Measurements from ENCODE around the gene HS3ST2. TPM values are rescaled to one million over a fixed set of nuclear protein-coding genes. Genes with fewer than 3 reads are reported as not detected.

HS3ST2 gene
- polyA plus RNA-seq, 1 of the 3 experiments (the other 2 are of a cell fraction) = not detected

DNA sequence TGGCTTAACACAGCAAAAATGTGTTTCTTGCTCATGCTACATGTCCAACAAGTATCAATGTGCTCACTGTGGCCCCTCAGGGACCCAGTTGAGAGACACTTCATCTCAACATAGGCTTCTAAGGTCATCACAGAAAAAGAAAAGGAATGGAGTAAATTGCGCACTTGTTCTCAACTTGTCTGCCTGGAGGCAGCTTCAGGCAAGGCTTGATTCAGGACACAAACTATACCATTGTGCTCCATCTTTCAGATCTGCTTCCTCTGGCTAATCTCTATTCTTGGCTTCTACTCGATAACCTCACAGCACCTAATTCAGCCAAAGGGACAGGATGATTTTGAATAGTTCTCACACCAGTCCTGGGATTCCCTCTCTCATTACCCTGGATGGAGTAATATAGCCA, 35.6 kb downstream of the HS3ST2 start:
- CTCF ChIA-PET = interaction anchor here (0.6 to 0.9 kb wide), 2 partner anchors 9 to 32 kb away, joined by 3 to 5 read pairs; no protein-coding TSS in a partner anchor
- no peak for DNase-seq

DNA sequence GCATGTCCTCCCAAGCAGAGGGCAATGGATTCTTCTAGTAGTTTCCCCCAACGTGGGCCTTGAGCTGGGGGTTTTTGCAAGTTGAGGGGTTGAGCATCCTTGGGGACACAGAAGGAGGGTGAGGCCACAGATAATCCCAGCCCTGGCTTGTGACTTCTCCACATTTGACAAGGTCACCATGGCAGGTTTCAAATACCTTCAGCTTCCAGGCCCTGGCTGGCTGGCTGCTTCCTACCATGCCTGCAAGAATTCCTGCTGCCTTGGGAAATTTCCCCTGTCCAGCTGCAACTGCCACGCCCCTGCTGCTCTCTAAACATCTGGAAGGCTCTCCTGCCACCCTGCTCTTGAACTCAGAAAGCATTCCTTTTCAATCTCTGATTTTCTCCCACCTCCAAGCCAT, 41.3 kb downstream of the HS3ST2 start:
- H3K9me3 ChIP-seq = no peaks in the 10 kb centered on the region
- H3K36me3 ChIP-seq (replicated peaks in 1 of 2; ENCODE audit: control insufficient read depth in 1 of 2, insufficient read depth in 2 of 2, low read length in 1 of 2) = no peaks in the 10 kb centered on the region
- TF ChIP-seq MEF2A (IDR thresholded peaks at IDR 0.05; ENCODE audit: borderline replicate concordance, low read depth) (no peak), JUND (IDR thresholded peaks at IDR 0.05) (no peak), SMC3 (IDR thresholded peaks at IDR 0.05; ENCODE audit: low read depth, low read length) (no peak), TAF1 (IDR thresholded peaks at IDR 0.05; ENCODE audit: borderline replicate concordance, low read depth, low read length) (no peak), GATA2 (CRISPR knock-in tag; IDR thresholded peaks at IDR 0.05) (no peak), NFIC (IDR thresholded peaks at IDR 0.05; ENCODE audit: borderline replicate concordance) (no peak)
- TF ChIP-seq, protein P1, sequence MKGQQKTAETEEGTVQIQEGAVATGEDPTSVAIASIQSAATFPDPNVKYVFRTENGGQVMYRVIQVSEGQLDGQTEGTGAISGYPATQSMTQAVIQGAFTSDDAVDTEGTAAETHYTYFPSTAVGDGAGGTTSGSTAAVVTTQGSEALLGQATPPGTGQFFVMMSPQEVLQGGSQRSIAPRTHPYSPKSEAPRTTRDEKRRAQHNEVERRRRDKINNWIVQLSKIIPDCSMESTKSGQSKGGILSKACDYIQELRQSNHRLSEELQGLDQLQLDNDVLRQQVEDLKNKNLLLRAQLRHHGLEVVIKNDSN (IDR thresholded peaks at IDR 0.05; ENCODE audit: borderline replicate concordance, low read depth) = no peak
- no peak overlapping the region for H3K4me2 ChIP-seq
- ChIA-PET CTCF (no interaction called here), POLR2A (interaction anchor here (0.6 kb wide), 1 partner anchor 131 kb away, joined by 3 read pairs; no protein-coding TSS in a partner anchor)
- H3K27ac ChIP-seq (ENCODE audit: low read depth in 2 of 2, low read length in 1 of 2) = no peak overlapping the region
- no peaks in the 10 kb centered on the region for H4K20me1 ChIP-seq (ENCODE audit: insufficient read depth)
- H3K4me3 ChIP-seq (ENCODE audit: low read depth in 2 of 2, low read length in 1 of 2) = no peak overlapping the region
- no peaks in the 10 kb centered on the region for H3K79me2 ChIP-seq (ENCODE audit: insufficient read depth)
- no peak overlapping the region for H2AFZ ChIP-seq (ENCODE audit: low read depth)
- 3% methylated on average over 2 of the region's 2 CpGs for WGBS (ENCODE audit: low lambda C conversion rate)
- H3K27me3 ChIP-seq (ENCODE audit: insufficient read depth) = no peaks in the 10 kb centered on the region
- DNase-seq = no peak
- no peak overlapping the region for H3K9ac ChIP-seq
- no peaks in the 10 kb centered on the region for H3F3A ChIP-seq (replicated peaks; ENCODE audit: insufficient read depth)
- H3K9me2 ChIP-seq = no peaks in the 10 kb centered on the region
- H3K4me1 ChIP-seq (ENCODE audit: control insufficient read depth in 1 of 2, insufficient read depth in 2 of 2, low read depth in 1 of 2, low read length in 1 of 2) = no peaks in the 10 kb centered on the region

More for the DNA sequence above, 35.6 kb downstream of the HS3ST2 start:
- H3K27me3 ChIP-seq (ENCODE audit: insufficient read depth) = no peaks in the 10 kb centered on the region
- no peaks in the 10 kb centered on the region; a peak in 1 of 4 replicates for H3K4me1 ChIP-seq (ENCODE audit: control insufficient read depth in 1 of 2, insufficient read depth in 2 of 2, low read depth in 1 of 2, low read length in 1 of 2)
- H3K4me3 ChIP-seq (ENCODE audit: low read depth in 2 of 2, low read length in 1 of 2) = no peak overlapping the region
- WGBS (ENCODE audit: low lambda C conversion rate) = 50% methylated on average over 2 of the region's 2 CpGs
- no peaks in the 10 kb centered on the region for H3K36me3 ChIP-seq (replicated peaks in 1 of 2; ENCODE audit: control insufficient read depth in 1 of 2, insufficient read depth in 2 of 2, low read length in 1 of 2)
- no peaks in the 10 kb centered on the region for H3K9me2 ChIP-seq
- TF ChIP-seq GABPA (IDR thresholded peaks at IDR 0.05; ENCODE audit: low read depth) (no peak), RFX5 (IDR thresholded peaks at IDR 0.05; ENCODE audit: low read length) (no peak)
- H3K27ac ChIP-seq (ENCODE audit: low read depth in 2 of 2, low read length in 1 of 2) = no peak overlapping the region
- no peaks in the 10 kb centered on the region for H3K79me2 ChIP-seq (ENCODE audit: insufficient read depth)
- H2AFZ ChIP-seq (ENCODE audit: low read depth) = no peak overlapping the region
- H3K9me3 ChIP-seq = no peaks in the 10 kb centered on the region
- H3K9ac ChIP-seq = no peak overlapping the region
- H4K20me1 ChIP-seq (ENCODE audit: insufficient read depth) = no peaks in the 10 kb centered on the region
- H3F3A ChIP-seq (replicated peaks; ENCODE audit: insufficient read depth) = no peaks in the 10 kb centered on the region
- POLR2A ChIA-PET = no interaction called here
- H3K4me2 ChIP-seq = no peak overlapping the region

DNA sequence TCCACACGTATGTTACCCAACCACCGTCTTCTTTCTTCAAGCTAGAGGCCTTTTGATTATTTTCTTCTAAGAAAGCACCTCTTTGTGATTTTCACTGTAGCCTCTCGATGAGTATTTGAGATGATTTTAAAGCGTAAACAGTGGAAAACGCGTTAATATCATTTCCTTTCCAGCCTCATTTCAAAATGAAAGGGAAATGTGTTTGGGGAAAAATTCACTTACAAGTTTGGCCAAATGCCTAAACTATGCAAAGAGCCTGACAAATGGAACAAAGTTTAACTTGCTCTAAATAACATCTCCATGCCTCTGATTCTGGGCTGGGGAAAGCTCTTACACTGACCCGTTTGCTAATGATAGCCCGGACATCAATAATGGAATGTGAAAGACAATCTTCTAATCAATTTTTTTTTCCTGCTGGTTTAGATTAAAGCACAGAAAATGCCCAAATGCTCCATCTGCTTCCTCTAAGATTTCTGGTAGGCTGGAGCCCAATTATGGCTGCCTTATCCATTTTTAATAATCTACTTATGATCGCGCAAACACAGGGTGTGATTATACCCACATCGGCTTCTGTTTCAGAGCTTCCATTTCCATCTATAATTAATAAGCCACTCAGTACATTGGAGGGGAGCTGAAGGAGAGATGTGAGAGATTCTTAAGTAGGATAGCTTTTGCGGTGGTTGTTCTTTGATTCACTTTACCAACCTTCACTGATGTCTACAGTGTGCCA, 43.5 kb downstream of the HS3ST2 start:
- POLR2A ChIA-PET = no interaction called here
- H3K9me3 ChIP-seq = no peaks in the 10 kb centered on the region
- H3K27me3 ChIP-seq (ENCODE audit: insufficient read depth) = no peaks in the 10 kb centered on the region
- CTCF ChIA-PET = interaction anchor here (1.2 to 2.5 kb wide), 3 partner anchors 8 to 41 kb away, joined by 3 to 11 read pairs (median 5); no protein-coding TSS in a partner anchor
- H3F3A ChIP-seq (replicated peaks; ENCODE audit: insufficient read depth) = no peaks in the 10 kb centered on the region
- H3K4me1 ChIP-seq (ENCODE audit: control insufficient read depth in 1 of 2, insufficient read depth in 2 of 2, low read depth in 1 of 2, low read length in 1 of 2) = no peaks in the 10 kb centered on the region
- H3K4me2 ChIP-seq = no peak overlapping the region
- no peak overlapping the region for H2AFZ ChIP-seq (ENCODE audit: low read depth)
- H4K20me1 ChIP-seq (ENCODE audit: insufficient read depth) = no peaks in the 10 kb centered on the region
- H3K27ac ChIP-seq (ENCODE audit: low read depth in 2 of 2, low read length in 1 of 2) = no peak overlapping the region
- no peaks in the 10 kb centered on the region for H3K9me2 ChIP-seq
- no peaks in the 10 kb centered on the region for H3K79me2 ChIP-seq (ENCODE audit: insufficient read depth)
- no peaks in the 10 kb centered on the region for H3K36me3 ChIP-seq (replicated peaks in 1 of 2; ENCODE audit: control insufficient read depth in 1 of 2, insufficient read depth in 2 of 2, low read length in 1 of 2)
- no peak for DNase-seq
- 64% methylated on average over 12 of the region's 12 CpGs for WGBS (ENCODE audit: low lambda C conversion rate)
- no peak overlapping the region for H3K9ac ChIP-seq
- no peak overlapping the region for H3K4me3 ChIP-seq (ENCODE audit: low read depth in 2 of 2, low read length in 1 of 2)
- TF ChIP-seq RXRA (IDR thresholded peaks at IDR 0.05; ENCODE audit: borderline replicate concordance, low read depth) (no peak), JUND (IDR thresholded peaks at IDR 0.05) (no peak), YY1 (IDR thresholded peaks at IDR 0.05; ENCODE audit: low read depth) (no peak), RFX5 (IDR thresholded peaks at IDR 0.05; ENCODE audit: low read length) (no peak), NFIC (IDR thresholded peaks at IDR 0.05; ENCODE audit: borderline replicate concordance) (no peak)
- TF ChIP-seq, protein P2, sequence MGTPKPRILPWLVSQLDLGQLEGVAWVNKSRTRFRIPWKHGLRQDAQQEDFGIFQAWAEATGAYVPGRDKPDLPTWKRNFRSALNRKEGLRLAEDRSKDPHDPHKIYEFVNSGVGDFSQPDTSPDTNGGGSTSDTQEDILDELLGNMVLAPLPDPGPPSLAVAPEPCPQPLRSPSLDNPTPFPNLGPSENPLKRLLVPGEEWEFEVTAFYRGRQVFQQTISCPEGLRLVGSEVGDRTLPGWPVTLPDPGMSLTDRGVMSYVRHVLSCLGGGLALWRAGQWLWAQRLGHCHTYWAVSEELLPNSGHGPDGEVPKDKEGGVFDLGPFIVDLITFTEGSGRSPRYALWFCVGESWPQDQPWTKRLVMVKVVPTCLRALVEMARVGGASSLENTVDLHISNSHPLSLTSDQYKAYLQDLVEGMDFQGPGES (IDR thresholded peaks at IDR 0.05; ENCODE audit: low read depth, low read length) = no peak
- TF ChIP-seq, protein P3, sequence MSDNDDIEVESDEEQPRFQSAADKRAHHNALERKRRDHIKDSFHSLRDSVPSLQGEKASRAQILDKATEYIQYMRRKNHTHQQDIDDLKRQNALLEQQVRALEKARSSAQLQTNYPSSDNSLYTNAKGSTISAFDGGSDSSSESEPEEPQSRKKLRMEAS (IDR thresholded peaks at IDR 0.05; ENCODE audit: low read depth) = no peak
- TF ChIP-seq, protein P1 (IDR thresholded peaks at IDR 0.05; ENCODE audit: borderline replicate concordance, low read depth) = no peak
- TF ChIP-seq, protein P4, sequence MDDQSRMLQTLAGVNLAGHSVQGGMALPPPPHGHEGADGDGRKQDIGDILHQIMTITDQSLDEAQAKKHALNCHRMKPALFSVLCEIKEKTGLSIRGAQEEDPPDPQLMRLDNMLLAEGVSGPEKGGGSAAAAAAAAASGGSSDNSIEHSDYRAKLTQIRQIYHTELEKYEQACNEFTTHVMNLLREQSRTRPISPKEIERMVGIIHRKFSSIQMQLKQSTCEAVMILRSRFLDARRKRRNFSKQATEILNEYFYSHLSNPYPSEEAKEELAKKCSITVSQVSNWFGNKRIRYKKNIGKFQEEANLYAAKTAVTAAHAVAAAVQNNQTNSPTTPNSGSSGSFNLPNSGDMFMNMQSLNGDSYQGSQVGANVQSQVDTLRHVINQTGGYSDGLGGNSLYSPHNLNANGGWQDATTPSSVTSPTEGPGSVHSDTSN (IDR thresholded peaks at IDR 0.05) = no peak
